Stimulated activated CD8-positive, alpha-beta memory T cell treated with anti-CD3 and anti-CD28 coated beads, Interleukin-7, amount 100 ng/mL, for 4 hours (primary cell): Measurements from ENCODE around the gene CEP89.
"Not testable (repeated sequence)": the region's sequence is repeated elsewhere in the genome, so short reads cannot be mapped to it uniquely, and the experiment has no call there.

Experiments used
- DNase-seq, 2 donors: peaks; one replicate each; pipeline ENCODE4 v3.0.0-alpha.2; 2020; ENCODE audit warnings: low read depth in 2 of 2

Gene CEP89

DNA sequence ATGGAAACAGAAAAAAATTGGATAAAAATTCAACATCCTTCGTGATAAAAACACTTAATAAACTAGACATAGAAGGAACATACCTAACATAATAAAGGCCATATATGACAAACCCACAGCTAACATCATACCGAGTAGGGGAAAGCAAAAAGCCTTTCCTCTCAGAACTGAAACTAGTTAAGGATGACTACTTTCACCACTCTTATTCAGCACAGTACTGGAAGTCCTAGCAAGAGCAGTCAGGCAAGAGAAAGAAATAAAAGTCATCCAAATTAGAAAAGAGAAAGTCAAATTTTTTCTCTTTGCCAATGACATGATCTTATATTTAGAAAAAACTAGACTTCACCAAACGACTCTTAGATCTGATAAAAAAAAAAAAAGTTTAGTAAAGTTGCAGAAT, 76.4 kb downstream of the CEP89 start:
- DNase-seq, result no peak

- no peak for DNase-seq
These were observed 80.1 kb downstream of the CEP89 start for GRCh38 chr19:32891609-32892008.

- no peak for DNase-seq
These were observed 80.9 kb downstream of the CEP89 start for GRCh38 chr19:32890841-32891240.

- no peak for DNase-seq
These were observed 81.4 kb downstream of the CEP89 start for GRCh38 chr19:32890326-32890725.

DNA sequence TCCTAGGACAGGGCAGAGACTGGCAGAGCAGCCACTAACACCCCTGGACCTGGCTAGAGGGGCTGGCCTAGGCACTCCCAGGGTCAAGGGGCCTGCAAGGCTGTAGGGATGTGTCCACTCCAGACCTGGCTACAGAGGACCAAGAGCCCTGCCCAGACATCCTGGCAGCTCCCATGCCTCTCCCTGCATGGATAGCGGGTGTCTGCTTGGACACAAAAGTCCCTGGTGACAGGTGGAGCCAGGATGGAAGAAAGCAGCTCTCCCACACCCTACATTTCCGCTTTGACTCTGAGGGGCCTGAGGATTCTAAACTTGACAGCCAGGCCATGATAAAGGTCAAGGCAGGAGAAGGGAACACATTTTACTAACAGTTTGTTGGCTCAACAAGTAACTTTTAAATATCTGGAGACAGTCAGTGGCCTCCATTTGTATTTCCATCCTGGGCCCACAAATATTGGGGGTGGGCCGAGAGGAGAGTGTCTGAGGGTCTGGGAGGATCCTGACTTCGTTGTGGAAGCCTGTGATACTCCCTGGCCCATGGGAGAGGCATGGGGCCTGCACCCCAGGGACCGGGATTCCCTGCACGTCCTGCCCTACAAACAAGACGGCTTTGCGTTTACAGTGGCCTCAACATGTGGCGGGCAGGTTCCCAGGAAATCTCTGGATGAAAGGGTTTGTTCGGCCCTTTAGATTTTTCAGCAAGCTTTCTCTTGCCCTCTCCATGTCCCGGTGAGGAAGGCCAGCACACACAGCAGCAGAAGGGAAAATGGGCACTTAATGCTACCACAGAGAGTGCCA, 82.4 kb downstream of the CEP89 start:
- DNase-seq, result no peak

- DNase-seq, result no peak
These were observed 84.1 kb downstream of the CEP89 start for GRCh38 chr19:32887572-32888215.

GRCh38 chr19:32886241-32886640, 85.5 kb downstream of the CEP89 start:
- no peak for DNase-seq

DNA sequence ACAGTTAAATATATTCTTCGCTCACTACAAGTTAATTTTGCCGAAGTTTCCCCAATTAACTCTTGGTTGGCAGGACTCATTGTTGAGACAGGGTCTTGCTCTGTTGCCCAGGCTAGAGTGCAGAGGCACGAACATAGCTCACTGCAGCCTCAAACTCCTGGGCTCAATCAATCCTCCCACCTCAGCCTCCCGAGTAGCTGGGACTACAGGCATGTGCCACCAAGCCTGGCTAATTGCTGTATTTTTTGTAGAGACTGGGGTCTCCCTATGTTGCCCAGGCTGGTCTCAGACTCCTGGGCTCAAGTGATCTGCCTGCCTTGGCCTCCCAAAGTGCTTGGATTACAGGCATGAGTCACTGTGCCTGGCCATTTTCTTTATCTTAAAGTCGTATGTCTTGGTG, 86.5 kb downstream of the CEP89 start:
- not testable (repeated sequence) for DNase-seq

DNA sequence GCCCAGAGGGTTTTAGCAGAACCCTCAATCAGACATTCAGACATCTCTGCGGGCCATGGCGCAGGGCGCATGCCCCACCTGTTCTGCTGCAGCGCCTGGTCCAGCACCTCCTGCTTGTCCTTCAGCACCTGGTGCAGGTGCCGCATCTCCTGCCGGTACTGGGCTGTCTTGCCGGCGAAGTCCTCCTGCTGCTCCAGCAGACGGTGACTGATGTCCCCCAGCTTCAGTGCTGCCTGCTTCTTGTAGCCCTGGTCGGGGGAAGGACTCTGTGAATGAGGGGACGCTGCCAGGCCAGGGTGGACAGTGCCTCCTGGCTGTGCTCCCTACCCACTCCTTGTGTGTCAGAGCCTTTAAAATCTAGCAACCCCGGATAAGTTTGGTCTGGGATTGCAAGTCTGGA, 90.0 kb downstream of the CEP89 start:
- no peak for DNase-seq

- no peak for DNase-seq
These were observed 91.1 kb downstream of the CEP89 start for GRCh38 chr19:32880622-32881021.

DNA sequence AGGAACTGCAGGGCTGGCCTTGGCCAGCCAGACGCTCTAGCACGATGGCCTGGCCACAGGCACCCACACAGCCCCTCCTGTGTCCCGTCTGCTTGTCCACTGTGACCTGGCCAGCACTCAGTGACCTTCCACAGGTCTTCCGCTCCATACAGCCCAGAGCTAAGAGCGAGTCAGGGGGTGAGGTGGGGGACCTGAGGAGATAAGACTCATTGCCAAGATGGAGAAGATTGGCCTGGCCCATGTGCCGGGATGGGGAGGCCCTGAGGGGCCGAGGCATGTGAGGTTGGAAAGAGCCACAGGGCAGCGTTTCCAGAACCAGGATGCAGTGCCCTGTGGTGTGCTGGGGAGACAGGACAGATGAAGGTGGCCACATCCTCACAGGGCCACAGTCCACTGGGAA, 92.0 kb downstream of the CEP89 start:
- no peak for DNase-seq

GRCh38 chr19:32878988-32879387, 92.8 kb downstream of the CEP89 start:
- no peak for DNase-seq

- no peak for DNase-seq
These were observed 93.6 kb downstream of the CEP89 start for GRCh38 chr19:32877977-32878745.

- DNase-seq, result no peak
These were observed 94.3 kb downstream of the CEP89 start for GRCh38 chr19:32877323-32877912.

GRCh38 chr19:32876919-32877285, 94.9 kb downstream of the CEP89 start:
- no peak for DNase-seq

- no peak for DNase-seq
These were observed 95.4 kb downstream of the CEP89 start for GRCh38 chr19:32876236-32876918.

DNA sequence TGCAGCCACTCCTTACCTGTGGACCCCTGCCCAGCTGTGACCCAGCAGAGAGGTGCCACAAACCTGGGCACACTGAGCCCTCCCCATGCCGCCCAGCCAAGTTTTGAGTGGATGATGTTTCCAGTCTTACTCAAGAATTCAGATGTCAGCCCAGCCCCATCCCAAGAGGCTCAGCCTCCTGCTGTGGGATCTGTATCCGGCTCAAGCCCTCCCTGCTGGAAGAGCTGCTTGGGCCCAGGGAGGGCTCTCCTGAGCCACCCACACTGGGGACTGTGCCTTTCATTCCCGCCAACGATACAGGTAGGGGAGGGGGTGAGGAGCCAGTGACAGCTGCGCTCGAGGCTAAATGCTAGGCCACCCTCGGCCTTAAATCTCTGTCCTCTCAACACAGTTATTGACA, 96.3 kb downstream of the CEP89 start:
- DNase-seq, result no peak

DNA sequence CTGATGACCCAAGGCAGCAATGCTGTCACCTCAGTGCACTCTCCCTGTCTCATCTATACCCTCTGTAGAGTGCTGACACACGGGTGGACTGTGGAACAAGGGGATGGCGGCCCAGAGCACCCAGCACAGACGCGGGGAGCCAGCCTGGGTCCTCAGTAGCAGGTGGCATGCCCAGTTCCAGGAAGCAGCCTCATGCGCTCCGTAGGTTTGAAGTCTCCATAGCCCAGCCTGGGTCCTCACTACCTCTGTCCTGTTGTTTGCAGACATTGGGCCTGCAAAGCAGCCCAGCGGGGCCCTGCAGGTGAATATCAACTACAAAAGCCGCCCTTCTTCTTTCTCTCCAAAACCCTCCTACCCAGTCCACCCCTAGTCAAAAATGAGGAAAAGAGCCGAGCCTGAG, 97.2 kb downstream of the CEP89 start:
- DNase-seq, result no peak

DNA sequence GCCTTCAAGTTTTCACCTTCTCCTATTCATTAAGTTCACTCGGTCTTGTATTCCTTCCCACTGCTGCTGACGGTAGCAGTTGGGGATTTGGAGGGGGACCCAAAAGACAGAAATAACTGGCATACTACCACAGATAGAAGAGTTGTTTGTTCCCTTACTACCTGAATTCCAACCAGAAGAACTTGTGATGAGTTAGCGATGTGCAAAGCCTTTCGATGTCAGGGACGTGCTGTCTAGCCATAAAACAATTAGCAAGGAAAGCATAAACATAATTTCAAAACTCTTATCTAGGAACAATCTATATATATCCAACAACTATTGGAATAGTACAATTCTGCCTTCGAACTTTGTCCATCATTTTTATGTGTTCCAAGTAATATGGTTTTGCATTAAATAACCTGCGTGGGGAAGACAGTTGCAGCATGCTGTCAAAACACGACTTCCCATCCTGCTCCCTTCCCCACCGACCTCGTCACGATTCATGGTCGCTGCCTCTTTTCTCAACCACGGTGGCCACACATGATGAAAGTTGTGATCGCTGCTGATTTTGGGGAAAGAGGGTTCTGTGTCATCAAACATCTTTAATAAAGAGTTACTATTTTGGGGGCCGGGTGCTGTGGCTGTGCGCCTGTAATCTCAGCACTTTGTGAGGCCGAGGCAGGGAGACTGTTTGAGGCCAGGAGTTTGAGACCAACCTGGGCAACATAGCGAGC, 98.4 kb downstream of the CEP89 start:
- DNase-seq, result no peak

- no peak for DNase-seq
These were observed 99.4 kb downstream of the CEP89 start for GRCh38 chr19:32872391-32872790.

- no peak for DNase-seq
These were observed 100.7 kb downstream of the CEP89 start for GRCh38 chr19:32870981-32871451.
